ENCODE results near the gene LINGO3. TPM values are rescaled to one million over a fixed set of nuclear protein-coding genes. Genes with fewer than 3 reads are reported as not detected.

Gene LINGO3
- total RNA-seq, 6 experiments from 2014 or later = not detected

DNA sequence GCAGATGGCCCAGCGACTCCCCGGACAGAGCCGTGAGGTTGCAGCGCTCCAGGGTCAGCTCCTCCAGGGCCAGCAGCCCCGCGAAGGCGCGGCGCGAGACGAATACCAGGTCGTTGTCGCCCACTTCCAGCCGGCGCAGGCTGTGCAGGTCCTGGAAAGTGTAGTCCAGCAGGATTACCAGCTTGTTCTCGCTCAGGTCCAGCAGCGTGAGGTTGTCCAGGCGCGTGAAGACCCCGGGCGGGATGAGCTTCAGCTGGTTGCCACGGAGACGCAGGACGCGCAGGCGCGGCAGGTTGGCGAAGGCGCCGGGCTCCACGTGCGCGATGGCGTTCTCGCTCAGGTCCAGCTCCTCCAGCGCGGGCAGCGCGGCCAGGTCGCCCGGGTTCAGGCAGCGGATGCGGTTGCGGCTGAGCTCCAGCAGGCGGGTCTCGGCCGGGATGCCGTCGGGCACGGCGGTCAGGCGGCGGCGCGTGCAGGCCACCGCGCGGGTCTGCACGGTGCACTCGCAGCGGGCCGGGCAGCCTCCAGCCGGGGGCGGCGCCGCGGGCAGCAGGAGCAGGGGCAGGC, 16.7 kb downstream of the LINGO3 start:
- no peak for TF ChIP-seq POLR2A (IDR thresholded peaks at IDR 0.05)
- TF ChIP-seq, protein P1, sequence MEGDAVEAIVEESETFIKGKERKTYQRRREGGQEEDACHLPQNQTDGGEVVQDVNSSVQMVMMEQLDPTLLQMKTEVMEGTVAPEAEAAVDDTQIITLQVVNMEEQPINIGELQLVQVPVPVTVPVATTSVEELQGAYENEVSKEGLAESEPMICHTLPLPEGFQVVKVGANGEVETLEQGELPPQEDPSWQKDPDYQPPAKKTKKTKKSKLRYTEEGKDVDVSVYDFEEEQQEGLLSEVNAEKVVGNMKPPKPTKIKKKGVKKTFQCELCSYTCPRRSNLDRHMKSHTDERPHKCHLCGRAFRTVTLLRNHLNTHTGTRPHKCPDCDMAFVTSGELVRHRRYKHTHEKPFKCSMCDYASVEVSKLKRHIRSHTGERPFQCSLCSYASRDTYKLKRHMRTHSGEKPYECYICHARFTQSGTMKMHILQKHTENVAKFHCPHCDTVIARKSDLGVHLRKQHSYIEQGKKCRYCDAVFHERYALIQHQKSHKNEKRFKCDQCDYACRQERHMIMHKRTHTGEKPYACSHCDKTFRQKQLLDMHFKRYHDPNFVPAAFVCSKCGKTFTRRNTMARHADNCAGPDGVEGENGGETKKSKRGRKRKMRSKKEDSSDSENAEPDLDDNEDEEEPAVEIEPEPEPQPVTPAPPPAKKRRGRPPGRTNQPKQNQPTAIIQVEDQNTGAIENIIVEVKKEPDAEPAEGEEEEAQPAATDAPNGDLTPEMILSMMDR (IDR thresholded peaks at IDR 0.05) = no peak
- ATAC-seq = no peak

DNA sequence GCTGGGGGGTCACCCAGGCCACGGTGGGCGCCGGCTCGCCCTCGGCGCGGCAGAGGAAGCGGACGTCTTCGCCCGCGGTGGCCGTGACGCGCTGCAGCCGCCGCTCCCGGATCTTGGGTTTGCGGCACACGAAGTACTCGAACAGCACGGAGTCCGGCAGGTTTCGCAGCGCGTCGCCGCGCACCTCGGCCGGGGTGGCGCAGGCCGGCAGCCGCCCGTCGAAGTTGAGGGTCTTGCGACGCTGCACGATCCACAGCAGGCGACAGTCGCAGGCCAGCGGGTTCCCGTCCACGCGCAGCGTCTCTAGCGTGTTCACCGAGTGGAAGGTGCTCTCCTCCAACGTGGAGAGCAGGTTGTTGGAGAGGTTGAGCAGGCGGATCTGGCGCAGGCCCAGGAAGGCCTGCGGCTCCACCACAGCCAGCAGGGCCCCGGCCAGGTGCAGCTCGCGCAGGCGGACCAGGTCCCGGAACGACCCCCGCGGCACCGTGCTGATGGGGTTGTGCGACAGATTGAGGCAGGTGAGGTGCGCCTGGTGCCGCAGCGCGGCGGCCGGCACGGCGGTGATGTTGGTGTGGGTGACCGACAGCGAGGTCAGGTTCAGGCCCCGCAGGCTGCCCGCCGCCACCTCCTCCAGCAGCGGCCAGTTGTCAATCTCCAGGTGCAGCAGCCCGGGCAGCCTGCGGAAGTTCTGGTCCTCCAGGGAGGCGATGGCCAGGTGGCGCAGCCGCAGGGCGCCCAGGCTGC, 17.3 kb downstream of the LINGO3 start:
- Histone ChIP-seq H3K4me1 (peaks cover 0 to 18% (median 0%) of the 10 kb centered on the region in 4 donors), H3K9me3 (no peaks in the 10 kb centered on the region), H3K4me3 (peak overlapping the region; percentile 25 to 35 (median 29)), H3K27me3 (peaks cover 0 to 21% of the 10 kb centered on the region in 2 donors), H3K36me3 (no peaks in the 10 kb centered on the region), H3K27ac (peak overlapping the region in 1 of 3 donors; percentile 47)
- TF ChIP-seq, protein P1 (IDR thresholded peaks at IDR 0.05) = no peak
- no peak for TF ChIP-seq POLR2A (IDR thresholded peaks at IDR 0.05)
- DNase-seq (no peak), ATAC-seq (peak in 1 of 4 donors; percentile 24)
- WGBS (ENCODE audit: insufficient coverage, low coverage, low lambda C conversion rate, missing lambda C conversion rate) = no CpG with 5 or more reads among the region's 82 CpGs
- intact Hi-C loops (cut with DNase I) = no loop called here

More for the DNA sequence above, 16.7 kb downstream of the LINGO3 start:
- H3K27ac ChIP-seq = no peak overlapping the region
- H3K27me3 ChIP-seq = peaks cover 0 to 21% of the 10 kb centered on the region in 2 donors
- peaks cover 0 to 18% (median 0%) of the 10 kb centered on the region in 4 donors for H3K4me1 ChIP-seq
- H3K9me3 ChIP-seq = no peaks in the 10 kb centered on the region
- no peak for DNase-seq
- intact Hi-C loops (cut with DNase I) = no loop called here
- peak overlapping the region; percentile 2 to 35 (median 29) for H3K4me3 ChIP-seq
- no CpG with 5 or more reads among the region's 67 CpGs for WGBS (ENCODE audit: insufficient coverage, low coverage, low lambda C conversion rate, missing lambda C conversion rate)
- no peaks in the 10 kb centered on the region for H3K36me3 ChIP-seq

DNA sequence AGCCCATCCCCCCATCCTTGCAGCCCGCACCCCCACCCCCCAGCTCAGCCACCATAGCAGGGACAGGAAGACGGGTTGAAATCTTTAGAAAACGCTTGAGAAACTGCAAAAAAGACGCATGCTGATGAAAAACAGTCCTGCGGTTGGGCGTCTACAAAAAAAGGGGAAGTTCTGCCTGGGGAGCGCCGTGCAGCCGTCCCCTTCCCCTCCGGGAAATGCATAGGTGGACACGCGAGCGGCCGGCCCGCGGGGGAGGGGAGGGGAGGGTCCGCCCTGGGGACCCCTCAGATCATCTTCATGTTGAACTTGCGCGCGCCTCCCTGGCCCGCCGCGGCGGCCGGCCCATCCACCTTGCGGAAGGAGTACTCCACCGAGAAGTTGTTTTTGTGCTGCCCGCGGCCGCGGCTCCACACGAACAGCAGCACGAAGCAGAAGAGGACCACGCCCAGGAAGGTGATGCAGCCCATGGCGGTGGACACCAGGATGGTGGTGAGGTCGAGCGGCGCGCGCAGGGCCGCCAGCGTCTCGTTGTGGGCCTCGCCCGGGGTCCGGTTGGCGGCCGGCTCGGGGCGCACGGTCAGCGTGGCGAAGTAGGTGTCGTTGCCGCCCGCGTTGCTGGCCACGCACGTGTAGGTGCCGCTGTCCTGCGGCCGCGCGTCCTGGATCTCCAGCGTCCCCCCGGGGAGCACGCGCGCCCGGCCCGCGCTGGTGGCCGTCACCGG, 18.1 kb downstream of the LINGO3 start:
- intact Hi-C loops (cut with DNase I) = no loop called here
- peak in 1 of 3 donors; percentile 52 for DNase-seq
- peak overlapping the region; percentile 25 to 35 (median 29) for H3K4me3 ChIP-seq
- WGBS (ENCODE audit: insufficient coverage, low coverage, low lambda C conversion rate, missing lambda C conversion rate) = 0% methylated on average over 4 of the region's 74 CpGs
- TF ChIP-seq POLR2A (IDR thresholded peaks at IDR 0.05) = no peak
- TF ChIP-seq, protein P1 (IDR thresholded peaks at IDR 0.05) = no peak
- no peaks in the 10 kb centered on the region for H3K36me3 ChIP-seq
- peak; percentile 41 to 54 (median 44) for ATAC-seq
- peaks cover 0 to 21% of the 10 kb centered on the region in 2 donors for H3K27me3 ChIP-seq
- H3K4me1 ChIP-seq = peaks cover 0 to 18% (median 0%) of the 10 kb centered on the region in 4 donors
- peak overlapping the region in 1 of 3 donors; percentile 47 for H3K27ac ChIP-seq
- no peaks in the 10 kb centered on the region for H3K9me3 ChIP-seq

DNA sequence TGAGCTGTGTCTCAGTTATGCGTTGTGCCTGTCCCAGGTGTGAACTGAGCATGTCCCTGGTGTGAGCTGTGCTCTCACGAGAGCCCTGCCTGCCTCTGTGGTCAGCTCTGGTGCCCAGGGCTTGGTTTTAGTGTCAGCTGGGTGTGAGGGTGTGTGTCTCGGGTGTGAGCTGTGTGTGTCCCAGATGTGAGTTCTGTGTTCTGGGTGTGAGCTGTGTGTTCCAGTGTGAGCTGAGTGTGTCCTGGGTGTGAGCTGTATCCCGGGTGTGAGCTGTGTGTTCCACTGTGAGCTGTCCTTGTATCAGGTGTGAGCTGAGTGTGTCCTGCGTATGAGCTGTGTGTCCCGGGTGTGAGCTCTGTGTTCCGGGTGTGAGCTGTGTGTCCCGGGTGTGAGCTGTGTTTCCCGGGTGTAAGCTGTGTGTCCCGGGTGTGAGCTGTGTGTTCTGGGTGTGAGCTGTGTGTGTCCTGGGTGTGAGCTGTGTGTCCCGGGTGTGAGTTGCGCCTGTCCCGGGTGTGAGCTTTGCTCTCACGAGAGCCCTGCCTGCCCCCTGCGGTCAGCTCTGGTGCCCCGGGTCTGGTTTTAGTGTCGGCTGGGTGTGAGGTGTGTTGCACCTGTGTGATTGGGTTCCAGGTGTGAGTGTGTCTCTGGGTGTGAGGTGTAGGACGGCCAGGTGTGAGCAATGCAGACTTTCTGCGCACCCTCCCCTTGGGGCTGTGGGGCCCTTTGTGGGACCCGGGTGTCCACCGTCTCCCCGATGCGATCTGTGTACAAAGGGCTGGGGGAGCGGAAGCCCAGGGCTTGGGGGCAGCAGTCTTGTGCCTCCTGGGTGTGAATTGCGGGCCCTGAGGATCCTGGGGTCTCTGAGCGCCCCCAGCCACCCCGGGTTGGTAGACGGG, 18.9 kb downstream of the LINGO3 start:
- TF ChIP-seq POLR2A (IDR thresholded peaks at IDR 0.05) = no peak
- TF ChIP-seq, protein P1 (IDR thresholded peaks at IDR 0.05) = no peak
- no peak overlapping the region for H3K4me3 ChIP-seq

More for the DNA sequence above, 18.9 kb downstream of the LINGO3 start:
- WGBS (ENCODE audit: insufficient coverage, low coverage, low lambda C conversion rate, missing lambda C conversion rate) = 28% methylated on average over 9 of the region's 28 CpGs
- peaks cover 0 to 21% of the 10 kb centered on the region in 2 donors for H3K27me3 ChIP-seq
- H3K27ac ChIP-seq = peak overlapping the region in 1 of 3 donors; percentile 47
- peaks cover 0 to 18% (median 0%) of the 10 kb centered on the region in 4 donors for H3K4me1 ChIP-seq
- peak in 1 of 4 donors; percentile 8 for ATAC-seq
- no peaks in the 10 kb centered on the region for H3K9me3 ChIP-seq
- intact Hi-C loops (cut with DNase I) = no loop called here
- DNase-seq = no peak
- no peaks in the 10 kb centered on the region for H3K36me3 ChIP-seq
